Measurements from ENCODE around the gene CARD19. TPM values are rescaled to one million over a fixed set of nuclear protein-coding genes. Genes with fewer than 3 reads are reported as not detected.

The CARD19 gene
- total and polyA plus RNA-seq, 2 of the 8 experiments (the other 6 are each of a cell fraction or from before 2014, with no cell fraction given): 21.2 to 112 TPM

GRCh38 chr9:93048566-93049448 is 47.2 kb upstream of the CARD19 start (continued):
- TF ChIP-seq CBX8 (IDR thresholded peaks at IDR 0.05; ENCODE audit: borderline replicate concordance, low read depth, low read length): no peak
- TF ChIP-seq SP4 (IDR thresholded peaks at IDR 0.05; ENCODE audit: low read length): no peak
- TF ChIP-seq ASH2L (IDR thresholded peaks at IDR 0.05; ENCODE audit: low read length): no peak
- TF ChIP-seq RFX5 (IDR thresholded peaks at IDR 0.05; ENCODE audit: borderline replicate concordance, low read depth, low read length): no peak

Data from H1 (cell line).